ENCODE measurements around the gene DARS1.

DARS1 gene

DNA sequence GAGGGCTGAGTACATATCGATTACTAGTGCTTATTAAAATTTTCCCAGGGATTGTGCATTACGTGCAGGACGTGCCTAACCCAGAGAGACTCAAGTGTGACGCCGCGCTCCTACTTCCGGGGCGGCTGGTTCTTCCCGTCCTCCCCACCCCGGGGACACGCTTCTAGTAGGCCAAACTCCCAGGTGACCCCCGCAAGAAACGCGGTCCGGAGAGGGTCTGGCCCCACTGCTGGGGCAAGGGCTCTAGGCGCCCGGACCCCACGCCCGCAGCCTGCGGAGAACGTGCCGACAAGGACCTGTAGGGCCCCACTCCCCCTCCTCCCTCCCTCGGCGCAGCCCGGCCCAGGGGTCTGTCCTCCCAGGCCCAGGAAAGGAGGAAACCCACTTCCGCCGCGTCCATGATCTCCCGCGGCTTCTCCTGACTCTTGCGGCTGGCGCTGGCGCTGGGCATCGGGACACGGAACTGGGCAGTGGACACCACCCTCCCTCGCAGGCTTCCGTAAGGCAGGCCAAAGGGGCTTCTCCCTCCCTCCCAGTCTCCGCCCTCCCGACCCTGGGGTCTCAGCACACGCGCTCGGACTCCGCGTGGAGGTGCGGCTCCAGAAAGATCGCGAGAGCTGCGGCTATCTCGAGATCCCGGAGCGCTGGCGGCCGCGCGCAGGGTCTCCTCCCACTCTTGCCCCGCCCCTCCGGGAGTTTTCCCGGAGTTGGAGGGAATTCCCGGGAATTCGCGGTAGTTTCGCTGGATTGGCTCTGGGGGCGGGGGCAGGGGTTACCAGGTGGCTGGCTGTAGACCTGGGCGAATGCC, at the start of gene DARS1:
Gene DARS1 (minus strand): TSS at position 609 of the 808 bp plus-strand sequence. CDS start 158 bp downstream, at position 451.
- peaks cover 23% of the 10 kb centered on the region for H3K4me1 Mint-ChIP-seq
- peak within 1 kb of the TSS; percentile 88 to 99 (median 98) for H3K27ac Mint-ChIP-seq
- H3K4me3 Mint-ChIP-seq = peak within 1 kb of the TSS; percentile 94 to 98 (median 96)
- TF ChIP-seq, protein P1, sequence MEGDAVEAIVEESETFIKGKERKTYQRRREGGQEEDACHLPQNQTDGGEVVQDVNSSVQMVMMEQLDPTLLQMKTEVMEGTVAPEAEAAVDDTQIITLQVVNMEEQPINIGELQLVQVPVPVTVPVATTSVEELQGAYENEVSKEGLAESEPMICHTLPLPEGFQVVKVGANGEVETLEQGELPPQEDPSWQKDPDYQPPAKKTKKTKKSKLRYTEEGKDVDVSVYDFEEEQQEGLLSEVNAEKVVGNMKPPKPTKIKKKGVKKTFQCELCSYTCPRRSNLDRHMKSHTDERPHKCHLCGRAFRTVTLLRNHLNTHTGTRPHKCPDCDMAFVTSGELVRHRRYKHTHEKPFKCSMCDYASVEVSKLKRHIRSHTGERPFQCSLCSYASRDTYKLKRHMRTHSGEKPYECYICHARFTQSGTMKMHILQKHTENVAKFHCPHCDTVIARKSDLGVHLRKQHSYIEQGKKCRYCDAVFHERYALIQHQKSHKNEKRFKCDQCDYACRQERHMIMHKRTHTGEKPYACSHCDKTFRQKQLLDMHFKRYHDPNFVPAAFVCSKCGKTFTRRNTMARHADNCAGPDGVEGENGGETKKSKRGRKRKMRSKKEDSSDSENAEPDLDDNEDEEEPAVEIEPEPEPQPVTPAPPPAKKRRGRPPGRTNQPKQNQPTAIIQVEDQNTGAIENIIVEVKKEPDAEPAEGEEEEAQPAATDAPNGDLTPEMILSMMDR (IDR thresholded peaks at IDR 0.05; ENCODE audit: unreplicated experiment in 3 of 3) = no peak
- H3K36me3 Mint-ChIP-seq (ENCODE audit: low read depth) = peaks cover 22% of the 10 kb centered on the region
- no peaks in the 10 kb centered on the region for H3K9me3 Mint-ChIP-seq
- H3K27me3 Mint-ChIP-seq (ENCODE audit: low read depth) = no peaks in the 10 kb centered on the region

DNA sequence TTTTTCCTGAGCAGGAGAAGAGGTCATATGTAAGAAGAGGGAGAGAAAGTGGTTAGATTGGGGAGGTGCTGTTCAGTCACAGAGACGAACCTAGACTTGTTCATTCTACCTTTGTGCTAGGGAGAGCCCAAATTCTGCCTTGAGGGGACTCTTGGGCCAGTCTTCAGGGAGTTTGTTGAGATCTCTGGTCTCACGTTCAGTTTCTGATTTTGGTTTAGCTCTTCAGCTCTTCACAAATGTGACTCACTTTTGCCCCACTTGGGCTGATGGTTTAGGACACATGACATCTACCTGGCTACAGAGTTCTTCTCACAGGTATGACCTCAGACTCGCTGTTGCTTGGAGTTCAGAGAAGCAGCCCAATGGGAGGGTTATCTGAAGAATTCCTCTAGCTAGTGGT, 49.2 kb upstream of the DARS1 start:
- Mint-ChIP-seq H3K36me3 (ENCODE audit: low read depth) (no peaks in the 10 kb centered on the region), H3K4me1 (peaks cover 42% of the 10 kb centered on the region), H3K27ac (no peak overlapping the region)

DNA sequence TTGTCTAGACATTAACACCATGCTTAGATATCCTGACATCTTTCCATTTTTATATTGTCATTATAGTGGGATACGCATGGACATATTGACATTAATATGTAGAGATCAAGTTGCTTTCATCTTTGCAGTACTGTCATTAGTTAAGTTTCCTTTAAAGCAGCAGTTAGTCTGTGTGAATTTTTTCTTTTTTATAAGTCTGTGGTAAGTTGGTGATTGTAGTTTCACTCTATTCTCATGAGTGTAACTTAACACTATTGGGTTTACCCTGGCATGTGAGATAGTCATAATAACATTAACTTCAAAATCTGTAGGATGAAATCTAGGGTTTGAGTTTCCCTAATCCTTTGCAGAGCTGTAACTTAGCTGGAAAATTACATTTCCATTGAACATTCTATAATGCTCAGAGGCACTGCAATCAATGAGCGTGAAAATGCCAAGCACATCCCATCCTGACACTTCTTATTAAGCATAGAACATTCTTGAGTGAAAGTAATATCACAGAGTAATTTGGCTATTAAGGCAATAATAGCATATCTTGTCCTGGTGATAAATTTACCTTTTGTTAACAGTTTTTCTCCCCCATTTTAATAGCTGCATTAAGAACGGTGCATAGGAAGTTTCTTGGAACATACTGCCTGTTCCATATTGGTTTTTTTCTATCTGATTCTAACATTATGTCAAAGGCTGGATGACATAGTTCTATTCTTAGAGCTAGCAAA, 47.5 kb upstream of the DARS1 start:
- H3K36me3 Mint-ChIP-seq (ENCODE audit: low read depth) = no peaks in the 10 kb centered on the region
- TF ChIP-seq, protein P1 (IDR thresholded peaks at IDR 0.05; ENCODE audit: unreplicated experiment in 3 of 3) = no peak
- peak overlapping the region in 1 of 3 experiments; percentile 17 for H3K4me3 Mint-ChIP-seq
- peak overlapping the region; percentile 30 to 71 (median 44) for H3K27ac Mint-ChIP-seq
- H3K4me1 Mint-ChIP-seq = peaks cover 48% of the 10 kb centered on the region
- no peaks in the 10 kb centered on the region for H3K9me3 Mint-ChIP-seq
- H3K27me3 Mint-ChIP-seq (ENCODE audit: low read depth) = peaks cover 4% of the 10 kb centered on the region

More for the DNA sequence above, 49.2 kb upstream of the DARS1 start:
- Mint-ChIP-seq H3K27me3 (ENCODE audit: low read depth) (peaks cover 8% of the 10 kb centered on the region), H3K9me3 (peaks cover 7% of the 10 kb centered on the region), H3K4me3 (no peak overlapping the region)
- TF ChIP-seq, protein P1 (IDR thresholded peaks at IDR 0.05; ENCODE audit: unreplicated experiment in 3 of 3) = no peak

- Mint-ChIP-seq H3K27me3 (ENCODE audit: low read depth) (peaks cover 4% of the 10 kb centered on the region), H3K27ac (peak overlapping the region; percentile 15 to 71 (median 44)), H3K36me3 (ENCODE audit: low read depth) (no peaks in the 10 kb centered on the region), H3K4me1 (peaks cover 56% of the 10 kb centered on the region), H3K9me3 (no peaks in the 10 kb centered on the region), H3K4me3 (no peak overlapping the region)
- TF ChIP-seq, protein P1 (IDR thresholded peaks at IDR 0.05; ENCODE audit: unreplicated experiment in 3 of 3) = no peak
These were observed 46.8 kb upstream of the DARS1 start for GRCh38 chr2:136032192-136032591.

DNA sequence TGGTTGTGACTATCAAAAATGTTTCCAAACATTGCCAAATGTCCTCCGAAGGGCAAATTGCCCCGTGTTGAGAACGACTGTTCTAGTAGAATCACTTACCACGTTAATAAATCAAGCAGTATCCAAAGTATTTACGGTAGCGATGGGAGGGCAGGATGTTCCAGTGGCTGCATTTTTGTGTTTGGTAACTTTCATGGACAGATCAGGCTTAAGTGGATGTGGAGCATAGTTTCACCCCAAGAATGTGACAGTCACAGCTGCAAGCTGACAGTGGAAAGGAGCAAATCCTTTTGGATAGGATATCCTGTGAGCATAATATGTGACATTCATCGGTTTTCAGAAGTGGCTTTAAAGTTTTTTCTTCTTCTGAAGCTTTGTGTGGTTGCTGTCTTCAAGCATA, 46.3 kb upstream of the DARS1 start:
- Mint-ChIP-seq H3K4me3 (no peak overlapping the region), H3K27ac (peak overlapping the region; percentile 15 to 71 (median 44)), H3K4me1 (peaks cover 61% of the 10 kb centered on the region), H3K36me3 (ENCODE audit: low read depth) (no peaks in the 10 kb centered on the region), H3K9me3 (no peaks in the 10 kb centered on the region), H3K27me3 (ENCODE audit: low read depth) (peaks cover 4% of the 10 kb centered on the region)
- TF ChIP-seq, protein P1 (IDR thresholded peaks at IDR 0.05; ENCODE audit: unreplicated experiment in 3 of 3) = no peak

Data from nephron (organoid).